Progenitor cell of endocrine pancreas (in vitro differentiated cells): ENCODE data around the gene RNF150. TPM values are rescaled to one million over a fixed set of nuclear protein-coding genes. Genes with fewer than 3 reads are reported as not detected.

Experiments
- DNase-seq: peaks from one replicate; pipeline ENCODE4 v3.0.0; 2021; ENCODE audit warnings: low spot score; ENCODE audit not compliant: unreplicated experiment
- H3K27ac Mint-ChIP-seq: 2 replicates; pipeline ENCODE4 v1.8.0; 2021; ENCODE audit warnings: mild to moderate bottlenecking, moderate library complexity, mixed read lengths
- H3K27me3 Mint-ChIP-seq: 2 replicates; pipeline ENCODE4 v1.8.0; 2021; ENCODE audit warnings: mixed read lengths
- H3K36me3 Mint-ChIP-seq: 2 replicates; pipeline ENCODE4 v1.8.0; 2022; ENCODE audit warnings: mixed read lengths; ENCODE audit not compliant: insufficient read depth
- H3K4me1 Mint-ChIP-seq: 2 replicates; pipeline ENCODE4 v1.8.0; 2021; ENCODE audit warnings: low read depth, mixed read lengths
- H3K4me3 Mint-ChIP-seq: 2 replicates; pipeline ENCODE4 v1.8.0; 2021; ENCODE audit warnings: low read depth, mild to moderate bottlenecking, moderate library complexity, mixed read lengths
- H3K9me3 Mint-ChIP-seq: 2 replicates; pipeline ENCODE4 v1.8.0; 2021; ENCODE audit warnings: low read depth, mixed read lengths
- CTCF ChIP-seq: fragments of 200-600 bp; sonication (generic); IDR thresholded peaks from one replicate; pipeline ENCODE4 v1.5.0; 2021; ENCODE audit warnings: antibody characterized with exemption, mild to moderate bottlenecking; ENCODE audit not compliant: unreplicated experiment
- total RNA-seq: library from RNA; stranded (reverse); gene quantifications from 2 replicates; pipeline ENCODE4 v1.2.1, GENCODE V29; 2021

The RNF150 gene
- total RNA-seq, 1 donor from 2014 or later, result 23.1 TPM

- no peak for TF ChIP-seq CTCF
- H3K27ac Mint-ChIP-seq, result no peak overlapping the region
- H3K9me3 Mint-ChIP-seq, result peaks cover 3% of the 10 kb centered on the region
- H3K36me3 Mint-ChIP-seq, result peaks cover 8% of the 10 kb centered on the region
- H3K4me1 Mint-ChIP-seq, result peaks cover 2% of the 10 kb centered on the region
- H3K4me3 Mint-ChIP-seq, result no peak overlapping the region
- DNase-seq, result no peak
- H3K27me3 Mint-ChIP-seq, result no peaks in the 10 kb centered on the region
These were observed 12.2 kb downstream of the RNF150 start for GRCh38 chr4:141121101-141121500.

- Mint-ChIP-seq H3K36me3 (peaks cover 15% of the 10 kb centered on the region), H3K4me1 (peaks cover 2% of the 10 kb centered on the region), H3K27ac (no peak overlapping the region), H3K9me3 (peaks cover 10% of the 10 kb centered on the region), H3K27me3 (no peaks in the 10 kb centered on the region), H3K4me3 (no peak overlapping the region)
- TF ChIP-seq CTCF, result no peak
- DNase-seq, result no peak
These were observed 13.2 kb downstream of the RNF150 start for GRCh38 chr4:141120036-141120593.

GRCh38 chr4:141119071-141119470, 14.2 kb downstream of the RNF150 start:
- H3K36me3 Mint-ChIP-seq, result peaks cover 24% of the 10 kb centered on the region

GRCh38 chr4:141118381-141118780, 14.9 kb downstream of the RNF150 start:
- no peaks in the 10 kb centered on the region for H3K27me3 Mint-ChIP-seq
- no peak for TF ChIP-seq CTCF
- H3K27ac Mint-ChIP-seq, result no peak overlapping the region
- H3K9me3 Mint-ChIP-seq, result peaks cover 28% of the 10 kb centered on the region
- DNase-seq, result no peak
- peaks cover 28% of the 10 kb centered on the region for H3K36me3 Mint-ChIP-seq
- peaks cover 2% of the 10 kb centered on the region for H3K4me1 Mint-ChIP-seq
- no peak overlapping the region for H3K4me3 Mint-ChIP-seq

More at GRCh38 chr4:141119071-141119470, 14.2 kb downstream of the RNF150 start:
- DNase-seq, result no peak
- no peak for TF ChIP-seq CTCF
- peaks cover 2% of the 10 kb centered on the region for H3K4me1 Mint-ChIP-seq
- peaks cover 21% of the 10 kb centered on the region for H3K9me3 Mint-ChIP-seq
- no peaks in the 10 kb centered on the region for H3K27me3 Mint-ChIP-seq
- H3K4me3 Mint-ChIP-seq, result no peak overlapping the region
- no peak overlapping the region for H3K27ac Mint-ChIP-seq

GRCh38 chr4:141117935-141118334, 15.3 kb downstream of the RNF150 start:
- H3K4me3 Mint-ChIP-seq, result no peak overlapping the region
- no peak for TF ChIP-seq CTCF
- H3K9me3 Mint-ChIP-seq, result peaks cover 31% of the 10 kb centered on the region
- H3K27ac Mint-ChIP-seq, result no peak overlapping the region
- H3K4me1 Mint-ChIP-seq, result peaks cover 2% of the 10 kb centered on the region
- H3K27me3 Mint-ChIP-seq, result no peaks in the 10 kb centered on the region
- DNase-seq, result no peak
- H3K36me3 Mint-ChIP-seq, result peaks cover 28% of the 10 kb centered on the region
